ENCODE data around the gene CTNNAL1.
"Not testable (repeated sequence)": the region's sequence is repeated elsewhere in the genome, so short reads cannot be mapped to it uniquely, and the experiment has no call there.

CTNNAL1 gene, protein sequence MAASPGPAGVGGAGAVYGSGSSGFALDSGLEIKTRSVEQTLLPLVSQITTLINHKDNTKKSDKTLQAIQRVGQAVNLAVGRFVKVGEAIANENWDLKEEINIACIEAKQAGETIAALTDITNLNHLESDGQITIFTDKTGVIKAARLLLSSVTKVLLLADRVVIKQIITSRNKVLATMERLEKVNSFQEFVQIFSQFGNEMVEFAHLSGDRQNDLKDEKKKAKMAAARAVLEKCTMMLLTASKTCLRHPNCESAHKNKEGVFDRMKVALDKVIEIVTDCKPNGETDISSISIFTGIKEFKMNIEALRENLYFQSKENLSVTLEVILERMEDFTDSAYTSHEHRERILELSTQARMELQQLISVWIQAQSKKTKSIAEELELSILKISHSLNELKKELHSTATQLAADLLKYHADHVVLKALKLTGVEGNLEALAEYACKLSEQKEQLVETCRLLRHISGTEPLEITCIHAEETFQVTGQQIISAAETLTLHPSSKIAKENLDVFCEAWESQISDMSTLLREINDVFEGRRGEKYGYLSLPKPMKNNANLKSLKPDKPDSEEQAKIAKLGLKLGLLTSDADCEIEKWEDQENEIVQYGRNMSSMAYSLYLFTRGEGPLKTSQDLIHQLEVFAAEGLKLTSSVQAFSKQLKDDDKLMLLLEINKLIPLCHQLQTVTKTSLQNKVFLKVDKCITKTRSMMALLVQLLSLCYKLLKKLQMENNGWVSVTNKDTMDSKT

DNA sequence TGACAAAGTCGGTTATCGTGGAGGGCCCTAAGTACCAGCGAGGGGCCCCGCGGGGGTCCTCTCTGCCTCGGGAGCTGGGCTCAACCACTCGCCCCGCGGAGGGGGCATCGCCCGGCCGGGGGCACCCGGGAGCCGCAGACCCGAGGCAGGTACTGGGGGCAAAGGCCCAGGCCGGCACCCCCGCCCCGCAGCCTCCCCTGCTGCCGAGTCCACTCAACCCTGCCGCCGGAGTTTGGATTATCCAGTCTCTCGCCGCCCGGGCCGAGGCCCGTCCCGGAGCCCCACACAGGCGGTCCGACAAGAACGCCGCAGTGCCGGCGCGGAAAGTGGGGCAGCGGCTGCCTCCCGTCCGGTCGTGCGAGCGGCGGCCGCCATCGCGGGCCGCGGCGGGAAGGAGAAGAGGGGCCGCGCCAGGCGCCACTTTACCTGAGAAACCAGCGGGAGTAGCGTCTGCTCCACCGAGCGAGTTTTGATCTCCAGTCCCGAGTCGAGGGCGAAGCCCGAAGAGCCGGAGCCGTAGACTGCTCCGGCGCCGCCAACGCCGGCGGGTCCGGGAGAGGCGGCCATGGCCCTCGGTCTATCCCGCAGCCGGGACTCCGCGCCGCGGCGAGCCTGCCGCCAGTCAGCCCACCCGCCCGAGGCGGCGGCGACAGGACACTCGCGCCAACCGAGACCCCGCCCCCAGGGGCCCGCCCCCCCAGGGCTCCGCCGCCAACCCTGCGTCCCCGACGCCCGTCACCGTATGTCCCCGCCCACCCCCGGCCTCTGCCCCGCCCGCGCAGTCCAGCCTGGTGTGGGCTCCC is at the start of gene CTNNAL1:
Gene CTNNAL1 (minus strand): TSS at position 624 of the 803 bp plus-strand sequence. CDS start 57 bp downstream, at position 567.
- peak; percentile 90 for DNase-seq

DNA sequence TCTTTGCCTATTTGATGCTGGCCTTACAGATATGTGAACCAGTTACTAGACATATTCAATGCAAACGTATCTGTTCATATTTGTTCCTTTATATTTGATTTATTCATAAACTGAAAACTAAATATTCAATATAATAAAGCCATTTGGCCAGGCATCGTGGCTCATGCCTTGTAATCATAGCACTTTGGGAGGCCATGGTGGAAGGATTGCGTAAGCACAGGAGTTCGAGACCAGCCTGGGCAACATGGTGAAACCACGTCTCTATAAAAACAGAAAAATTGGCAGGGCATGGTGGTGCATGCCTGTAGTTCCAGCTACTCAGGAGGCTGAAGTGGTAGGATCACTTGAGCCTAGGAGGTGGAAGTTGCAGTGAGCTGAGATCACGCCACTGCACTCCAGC is 49.2 kb upstream of the CTNNAL1 start:
- DNase-seq, result no peak

DNA sequence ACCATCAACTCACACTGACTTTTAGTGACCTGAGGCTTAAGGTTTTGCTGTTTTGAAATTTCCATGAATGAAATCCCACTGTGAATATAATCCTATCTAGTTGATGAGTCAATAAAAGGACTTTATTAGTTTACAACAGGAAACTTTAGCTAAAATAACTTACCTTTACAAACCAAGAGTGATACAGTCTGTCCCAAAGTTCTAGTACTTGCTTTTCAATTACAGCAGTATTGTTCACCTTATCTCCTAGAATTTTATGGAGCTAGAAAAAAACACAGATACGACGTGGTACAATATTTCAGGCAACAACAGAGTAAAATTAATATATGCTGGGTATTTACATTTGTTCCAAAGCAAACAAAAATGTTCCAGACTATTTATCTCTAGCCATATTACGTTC is 46.9 kb upstream of the CTNNAL1 start:
- DNase-seq, result no peak

DNA sequence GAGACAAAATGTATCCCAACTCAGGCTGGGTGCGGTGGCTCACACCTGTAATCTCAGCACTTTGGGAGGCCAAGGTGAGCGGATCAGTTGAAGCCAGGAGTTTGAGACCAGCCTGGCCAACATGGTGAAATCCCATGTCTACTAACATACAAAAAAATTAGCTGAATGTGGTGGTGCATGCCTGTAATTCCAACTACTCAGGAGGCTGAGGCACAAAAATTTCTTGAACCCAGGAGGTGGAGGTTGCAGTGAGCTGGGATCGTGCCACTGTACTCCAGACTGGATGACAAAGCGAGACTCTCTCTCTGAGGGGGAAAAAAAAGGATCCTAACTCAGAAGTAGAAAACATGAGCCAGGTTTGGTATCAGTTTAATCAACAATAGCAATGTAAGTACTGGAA is 39.8 kb upstream of the CTNNAL1 start:
- DNase-seq, result not testable (repeated sequence)

DNA sequence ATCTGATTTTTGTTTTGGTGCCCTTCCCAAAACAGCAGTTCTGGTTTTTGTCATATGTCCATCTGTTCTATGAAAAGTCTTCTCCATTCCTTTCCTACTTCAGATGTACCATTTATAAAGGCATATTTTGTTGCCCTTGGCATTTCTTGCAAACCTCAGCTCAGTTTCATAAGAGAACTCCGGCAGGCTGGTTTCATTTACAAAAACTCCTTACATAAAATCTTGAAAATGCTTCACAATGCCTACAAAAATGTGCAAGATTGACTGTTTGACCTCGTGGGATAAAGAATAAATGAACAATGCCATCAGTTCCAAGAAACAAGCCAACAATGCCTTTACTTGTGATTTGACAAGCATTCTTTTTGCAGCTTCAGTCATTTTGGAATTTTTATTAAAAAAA is 39.1 kb upstream of the CTNNAL1 start:
- no peak for DNase-seq

DNA sequence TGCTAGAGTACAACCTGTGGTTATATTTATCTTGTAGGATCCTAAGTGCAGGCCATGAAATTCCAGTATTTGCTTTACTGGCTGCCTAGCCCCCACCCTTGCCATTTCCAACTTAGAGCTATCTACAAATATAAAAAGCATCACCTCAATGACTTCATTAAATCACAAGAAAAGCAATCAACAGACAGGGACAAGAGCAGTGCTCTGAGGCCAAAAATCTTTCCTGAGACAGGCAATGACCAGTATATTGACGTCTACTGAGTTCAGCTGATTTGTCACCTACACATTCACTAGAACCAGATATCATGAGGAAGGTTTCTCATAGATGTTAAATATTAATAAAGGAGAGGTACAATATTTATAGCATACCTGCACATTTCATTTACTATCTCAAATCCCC is 38.4 kb upstream of the CTNNAL1 start:
- no peak for DNase-seq

DNA sequence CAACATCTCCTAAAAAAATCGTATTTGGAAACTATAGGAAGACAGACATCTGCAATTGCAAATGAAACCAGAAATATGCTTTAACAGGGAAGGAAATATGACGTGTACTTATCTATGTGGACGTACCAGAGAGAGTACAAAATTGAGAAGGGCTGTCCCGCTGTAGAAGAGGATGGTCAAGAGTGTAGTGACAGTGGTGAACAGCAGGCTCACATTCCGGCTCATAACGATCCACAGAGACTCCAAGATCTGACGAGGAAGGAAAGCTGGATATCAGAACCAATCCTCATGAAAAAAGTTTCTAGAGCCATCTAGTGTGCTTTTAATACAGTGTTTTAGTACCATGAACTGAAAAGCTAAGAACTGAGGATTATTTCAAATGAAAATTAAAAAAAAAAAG is 37.1 kb upstream of the CTNNAL1 start:
- DNase-seq, result no peak

DNA sequence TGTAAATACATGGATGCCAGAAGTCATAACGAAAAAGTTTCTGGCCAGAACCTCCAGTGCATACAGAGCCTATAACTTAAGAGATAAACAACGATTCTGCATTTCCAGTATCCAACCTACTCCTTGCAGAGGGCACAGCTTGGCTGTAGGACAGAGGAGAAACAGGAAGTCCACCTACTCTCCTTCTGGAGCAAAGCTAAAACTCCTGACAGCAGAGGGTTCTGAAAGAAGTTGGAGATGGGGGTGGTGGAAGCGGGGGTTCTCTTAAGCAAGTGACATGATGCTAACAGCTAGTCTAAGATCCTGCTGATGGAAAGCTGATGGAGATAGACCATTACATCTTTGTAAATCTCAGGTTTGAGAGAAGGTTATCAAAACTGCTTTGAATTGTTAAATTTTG is 35.5 kb upstream of the CTNNAL1 start:
- DNase-seq, result no peak

DNA sequence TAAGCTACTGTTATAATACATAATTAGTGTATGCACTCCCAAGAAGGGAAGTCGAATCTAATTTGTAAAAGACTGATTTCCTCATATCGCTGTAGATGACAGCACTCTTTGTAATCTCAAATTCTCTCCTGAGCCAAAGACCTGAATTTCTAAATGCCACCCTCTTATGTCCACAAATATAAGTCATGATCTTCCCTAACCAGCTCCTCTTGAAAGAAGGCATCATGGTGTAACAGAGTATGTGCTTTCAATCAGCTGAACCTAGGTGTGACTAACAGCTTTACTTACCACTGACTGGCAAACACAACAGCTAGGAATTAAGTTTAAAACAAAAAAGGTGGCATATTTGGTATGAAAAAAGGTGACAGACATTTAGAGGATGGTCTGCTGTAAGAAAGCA is 34.0 kb upstream of the CTNNAL1 start:
- no peak for DNase-seq

DNA sequence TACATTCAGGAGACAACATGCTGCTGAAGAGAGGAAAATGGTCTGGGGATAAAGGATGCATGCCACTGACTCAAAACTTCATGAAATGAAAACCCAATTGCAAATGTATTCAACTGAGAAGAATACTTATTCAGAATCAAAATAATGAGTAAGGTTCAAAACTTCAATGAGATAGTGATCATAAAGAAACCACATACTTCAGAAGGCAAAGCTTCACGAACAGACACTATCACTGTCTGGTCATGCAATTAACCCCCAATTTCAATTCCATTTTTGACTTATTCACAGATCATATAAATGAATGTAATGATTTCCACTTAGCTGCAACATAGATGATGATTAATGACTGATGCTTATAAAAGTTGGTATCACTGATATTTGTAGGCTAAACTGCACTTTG is 33.0 kb upstream of the CTNNAL1 start:
- DNase-seq, result no peak

DNA sequence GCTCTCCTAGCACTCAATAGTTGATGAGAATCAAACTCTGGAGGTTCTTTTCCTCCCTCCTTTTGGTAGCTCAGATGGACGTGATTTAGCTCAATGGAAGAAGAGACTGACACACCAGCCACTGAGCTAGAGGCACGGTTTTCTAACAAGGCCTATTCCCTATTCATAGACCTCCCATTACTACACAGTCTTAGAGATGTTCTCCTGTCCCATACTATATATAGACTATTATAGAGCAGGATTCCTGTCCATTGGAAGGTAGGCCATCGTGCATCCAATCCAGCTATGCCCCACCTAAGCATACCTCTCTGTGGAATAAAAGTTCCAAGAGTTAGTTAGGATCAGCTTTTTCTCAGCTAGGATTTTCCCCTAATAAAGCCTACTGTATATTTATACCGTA is 30.3 kb upstream of the CTNNAL1 start:
- no peak for DNase-seq

DNA sequence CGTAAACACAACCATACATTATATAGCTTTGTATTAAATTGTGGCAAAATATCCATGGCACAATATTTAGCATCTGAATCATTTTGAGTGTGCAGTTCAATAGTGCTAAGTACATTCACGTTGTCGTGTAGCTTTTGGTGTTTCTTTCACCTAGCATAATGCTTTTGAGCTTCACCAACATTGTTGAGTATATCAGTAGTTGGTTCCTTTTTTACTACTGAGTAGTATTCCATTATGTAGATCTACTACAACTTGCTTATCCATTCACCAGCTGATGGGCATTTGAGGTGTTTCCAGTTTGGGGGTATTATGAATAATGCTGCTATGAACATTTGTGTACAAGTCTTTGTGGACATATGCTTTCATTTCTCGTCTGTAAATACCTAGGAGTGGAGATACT is 27.3 kb upstream of the CTNNAL1 start:
- DNase-seq, result no peak

DNA sequence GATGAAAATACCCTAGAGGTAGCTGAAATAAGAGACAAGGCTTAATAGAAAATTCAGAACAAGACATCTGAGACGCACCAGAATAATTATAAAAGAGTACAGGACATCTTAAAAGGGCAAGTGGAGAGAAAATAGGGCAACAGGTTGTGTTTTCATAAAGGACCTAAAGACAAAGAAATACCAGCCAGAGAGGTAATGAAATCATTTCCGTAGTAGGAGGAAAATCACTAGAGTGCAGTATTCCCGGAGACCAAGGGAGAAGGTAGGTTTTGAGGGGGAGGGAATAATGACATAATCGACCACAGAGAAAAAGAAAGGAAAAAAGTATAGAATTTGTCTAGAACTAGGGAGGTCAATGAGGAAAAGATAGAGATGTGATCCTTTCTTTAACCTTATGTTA is 26.2 kb upstream of the CTNNAL1 start:
- DNase-seq, result no peak

DNA sequence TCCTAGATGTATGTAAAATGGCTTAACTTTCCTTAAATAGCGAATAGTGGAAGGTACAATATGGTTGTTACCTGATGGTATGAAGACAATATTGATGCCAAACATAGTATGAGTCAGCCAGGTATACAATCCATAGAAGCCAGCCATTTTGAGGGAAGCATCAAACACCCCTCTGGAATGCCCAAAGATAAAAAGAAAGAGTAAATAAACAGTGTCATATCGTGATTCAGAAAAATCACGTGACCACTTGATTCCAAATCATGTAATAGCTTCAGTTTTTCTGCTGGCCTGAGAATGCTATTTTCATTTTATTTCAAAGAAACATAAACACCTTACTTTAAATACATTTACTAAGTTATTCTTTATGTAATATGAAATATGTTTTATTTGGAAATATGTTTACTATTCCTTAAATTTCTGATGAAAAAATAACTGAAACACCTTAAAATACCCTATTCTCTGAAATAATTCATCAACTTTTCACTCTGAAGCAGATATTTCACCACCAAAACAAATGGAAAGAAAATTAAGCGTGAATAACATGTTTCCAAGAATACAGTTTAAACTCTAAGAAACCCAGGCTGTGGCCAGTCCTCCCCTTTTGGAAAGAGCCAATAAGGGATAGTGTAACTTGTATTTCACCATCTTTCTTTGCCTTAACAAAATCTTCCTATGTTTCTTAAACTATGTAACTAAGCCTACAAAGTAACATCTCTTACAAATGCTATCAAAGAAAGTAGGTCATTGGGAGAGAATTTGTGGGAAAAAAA is 24.8 kb upstream of the CTNNAL1 start:
- no peak for DNase-seq

DNA sequence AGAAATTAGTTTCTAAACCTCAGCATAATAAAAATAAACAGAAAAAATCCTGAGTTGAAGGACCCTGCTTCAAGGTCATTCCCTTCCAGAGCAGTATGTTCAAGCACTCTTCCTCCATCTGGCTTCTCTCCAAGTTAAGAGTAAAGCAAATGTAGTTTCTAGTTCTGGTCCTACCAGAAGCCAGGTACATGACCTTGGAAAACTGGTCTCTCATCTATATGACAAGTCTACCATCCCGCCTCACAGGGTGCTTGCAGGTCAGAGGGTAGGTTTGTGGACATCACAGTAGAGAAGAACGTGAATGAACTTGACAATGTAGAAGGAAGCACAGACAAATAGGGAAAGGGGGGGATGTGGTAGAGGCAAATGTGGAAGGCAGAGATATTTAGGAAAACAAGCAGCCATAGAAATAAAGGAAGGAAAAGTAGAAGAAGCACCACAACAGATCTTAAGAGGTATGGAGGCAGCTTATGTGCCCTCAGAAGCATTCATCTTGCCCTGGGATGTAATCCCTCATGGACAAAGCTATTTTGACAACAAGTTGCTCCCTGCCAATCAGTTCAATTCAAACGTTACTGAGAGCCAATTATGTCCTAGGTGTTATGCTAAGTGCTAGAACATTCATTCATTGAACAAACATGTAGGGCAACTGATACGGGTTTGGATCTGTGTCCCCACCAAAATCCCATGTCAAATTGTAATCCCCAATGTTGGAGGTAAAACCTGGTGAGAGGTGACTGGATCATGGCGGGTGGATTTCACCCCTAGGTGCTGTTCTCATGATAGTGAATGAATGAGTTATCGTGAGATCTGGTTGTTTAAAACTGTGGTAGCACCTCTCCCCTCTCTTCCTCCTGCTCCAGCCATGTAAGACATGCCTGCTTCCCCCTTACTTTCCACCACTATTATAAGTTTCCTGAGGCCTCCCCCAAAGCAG is 23.7 kb upstream of the CTNNAL1 start:
- no peak for DNase-seq

DNA sequence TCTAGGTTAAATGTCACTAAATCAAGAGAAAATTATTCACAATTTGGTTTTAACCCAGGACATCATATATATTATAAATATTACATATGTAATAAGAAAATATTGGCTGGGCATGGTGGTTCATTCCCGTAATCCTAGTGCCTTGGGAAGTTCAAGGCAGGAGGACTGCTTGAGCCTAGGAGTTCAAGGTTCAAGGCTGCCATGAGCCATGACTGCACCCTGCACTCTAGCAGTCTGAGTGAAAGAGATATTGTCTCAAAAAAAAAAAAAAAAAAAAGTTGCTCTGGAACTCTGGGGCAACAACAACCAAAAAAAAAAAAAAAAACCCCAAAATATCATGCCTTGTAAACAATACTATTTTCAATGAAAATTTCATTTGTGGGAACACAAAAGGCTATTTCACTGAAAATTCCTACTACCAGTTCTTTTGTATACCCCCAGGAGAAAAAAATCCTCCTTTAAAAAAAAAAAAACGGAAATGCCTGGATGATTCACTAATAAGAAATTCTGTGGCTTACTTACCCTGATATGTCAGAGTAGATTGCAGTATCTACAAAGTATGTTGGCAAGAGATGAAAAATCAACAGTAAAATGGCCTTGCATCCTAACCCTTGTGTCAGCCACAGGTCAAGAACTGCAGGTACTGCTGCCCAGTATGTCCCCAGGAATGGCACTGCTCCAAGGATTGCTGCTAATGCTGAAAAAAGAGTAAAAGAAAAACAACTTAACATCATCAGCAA is 22.6 kb upstream of the CTNNAL1 start:
- no peak for DNase-seq

DNA sequence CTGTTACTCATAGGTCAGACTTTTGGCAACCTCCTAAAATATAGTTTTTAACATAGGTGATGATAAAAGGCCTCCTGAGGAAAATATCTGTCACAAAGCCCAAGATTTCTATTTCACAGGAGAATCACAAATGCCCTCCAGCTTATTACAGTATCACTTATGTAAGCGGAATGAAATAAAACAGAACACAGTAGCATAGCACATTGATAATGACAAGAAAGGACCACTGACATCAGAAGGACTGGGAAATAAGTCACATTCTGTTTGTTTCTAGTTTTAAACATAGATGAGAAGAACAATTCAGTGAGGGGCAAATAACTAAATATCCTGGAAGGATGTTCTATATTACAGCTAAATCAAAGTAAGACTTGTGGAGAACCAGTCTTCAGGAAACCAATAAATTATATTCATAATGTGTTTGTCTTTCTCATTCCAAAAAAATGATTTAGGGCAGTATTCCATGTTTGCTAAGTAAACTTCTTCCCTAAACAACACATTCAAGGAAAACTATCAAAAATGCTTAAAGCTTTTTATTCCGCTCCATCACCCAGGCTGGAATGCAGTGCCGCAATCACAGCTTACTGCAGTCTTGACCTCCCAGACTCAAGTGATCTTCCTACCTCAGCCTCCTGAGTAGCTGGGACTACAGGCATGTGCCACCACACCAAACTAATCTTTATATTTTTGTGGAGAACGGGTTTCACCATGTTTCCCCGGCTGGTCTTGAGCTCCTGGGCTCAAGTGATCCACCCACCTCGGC is 20.8 kb upstream of the CTNNAL1 start:
- no peak for DNase-seq

DNA sequence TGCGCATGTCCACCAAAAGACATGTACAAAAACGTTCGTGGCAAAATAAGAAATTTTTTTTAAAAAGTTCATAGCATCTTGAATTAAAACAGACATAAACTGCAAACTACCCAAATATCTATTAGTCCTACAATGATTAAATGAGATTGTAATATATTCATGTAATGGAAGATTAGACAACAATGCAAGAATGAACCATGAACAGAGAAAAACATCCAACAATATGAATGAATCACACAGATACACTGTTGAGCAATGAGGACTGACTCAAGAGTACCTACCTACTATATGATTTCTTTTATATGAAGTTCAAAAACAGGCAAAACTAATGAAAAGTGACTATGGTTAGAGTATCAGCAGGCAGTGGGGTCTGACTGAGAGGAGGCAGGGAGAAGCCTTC is 17.9 kb upstream of the CTNNAL1 start:
- DNase-seq, result no peak

DNA sequence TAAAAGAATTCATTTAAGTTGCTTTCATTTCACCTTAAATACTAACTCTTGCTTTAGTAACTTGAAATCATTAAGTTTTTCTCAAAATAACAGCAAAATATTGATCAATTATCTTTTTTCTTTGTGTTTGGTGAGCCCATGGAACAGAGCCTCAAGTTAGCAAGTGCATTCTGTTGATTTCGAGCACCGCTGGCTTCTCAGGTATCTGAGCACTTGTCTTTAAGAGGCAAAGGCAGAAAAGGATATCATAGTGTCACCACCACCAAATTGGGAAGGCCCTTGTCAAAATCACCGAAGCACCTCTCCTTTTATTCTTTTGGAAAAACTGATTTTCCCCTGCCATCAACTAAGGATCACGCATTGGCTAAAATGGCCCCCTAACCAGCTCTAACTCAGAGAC is 17.1 kb upstream of the CTNNAL1 start:
- DNase-seq, result no peak

DNA sequence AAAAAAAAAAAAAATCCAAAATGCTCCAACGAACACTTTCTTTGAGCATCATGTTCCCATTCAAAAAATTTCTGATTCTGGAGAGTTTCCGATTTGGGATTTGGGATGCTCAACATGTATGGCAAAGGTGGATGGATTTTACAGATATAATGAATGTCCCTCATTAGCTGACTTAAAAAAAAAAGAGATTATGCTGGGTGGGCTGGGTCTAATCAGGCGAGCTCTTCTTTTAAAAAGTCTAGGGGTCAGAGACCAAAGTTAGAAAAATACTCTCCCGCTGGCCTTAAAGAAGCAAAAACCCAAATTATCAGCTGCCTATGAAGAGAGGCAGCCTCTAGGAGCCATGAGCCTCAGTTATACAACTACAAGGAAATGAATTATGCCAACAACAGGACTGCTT is 15.2 kb upstream of the CTNNAL1 start:
- DNase-seq, result no peak

All from NCI-H510A treated with DMSO at 0.1 percent for 48 hours (cell line).